ENCODE data around the gene INTS6L.
"Not testable (repeated sequence)": the region's sequence is repeated elsewhere in the genome, so short reads cannot be mapped to it uniquely, and the experiment has no call there.

INTS6L gene

DNA sequence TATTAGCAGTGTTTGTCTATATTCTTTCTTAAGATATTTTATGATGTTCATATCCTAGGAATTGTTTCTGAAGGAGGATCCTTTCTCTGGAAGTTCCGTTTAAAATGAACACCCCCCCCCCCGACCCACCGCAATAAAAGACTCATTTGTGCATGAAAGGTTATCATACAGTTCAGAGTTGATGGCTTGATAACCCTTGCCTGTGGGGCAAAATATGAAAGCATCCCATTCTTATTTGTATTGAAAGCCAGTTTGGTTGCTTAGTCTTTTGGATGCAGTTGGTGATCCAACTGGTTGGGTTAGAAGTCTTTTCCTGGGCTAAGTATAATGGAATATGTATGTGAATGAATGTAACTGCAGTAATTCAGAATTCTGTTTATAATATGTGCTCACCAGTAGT lies 8.3 kb downstream of the INTS6L start:
- DNase-seq, result peak; percentile 15

- peak; percentile 17 for DNase-seq
Measured at GRCh38 chrX:135530097-135530496, 9.6 kb downstream of the INTS6L start.

DNA sequence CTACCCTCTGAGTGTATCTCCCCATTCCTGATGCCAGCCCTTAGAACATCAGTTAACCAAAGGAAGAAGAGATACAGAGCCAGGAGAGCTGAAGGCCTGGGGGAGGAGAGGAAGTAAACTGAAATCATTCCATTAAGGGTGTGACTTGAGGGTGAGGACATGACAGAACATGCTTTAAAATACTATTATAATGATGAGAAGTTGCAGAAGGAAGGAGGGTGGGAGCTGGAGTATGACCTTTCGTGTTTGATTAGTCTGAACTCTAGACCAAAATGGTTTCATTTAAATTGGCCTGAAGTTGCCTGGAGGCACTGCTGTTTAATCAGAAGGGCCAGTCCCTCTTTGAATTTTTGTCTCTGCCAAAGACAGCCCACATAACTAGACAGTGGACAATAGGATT lies 11.4 kb downstream of the INTS6L start:
- DNase-seq, result peak; percentile 50

DNA sequence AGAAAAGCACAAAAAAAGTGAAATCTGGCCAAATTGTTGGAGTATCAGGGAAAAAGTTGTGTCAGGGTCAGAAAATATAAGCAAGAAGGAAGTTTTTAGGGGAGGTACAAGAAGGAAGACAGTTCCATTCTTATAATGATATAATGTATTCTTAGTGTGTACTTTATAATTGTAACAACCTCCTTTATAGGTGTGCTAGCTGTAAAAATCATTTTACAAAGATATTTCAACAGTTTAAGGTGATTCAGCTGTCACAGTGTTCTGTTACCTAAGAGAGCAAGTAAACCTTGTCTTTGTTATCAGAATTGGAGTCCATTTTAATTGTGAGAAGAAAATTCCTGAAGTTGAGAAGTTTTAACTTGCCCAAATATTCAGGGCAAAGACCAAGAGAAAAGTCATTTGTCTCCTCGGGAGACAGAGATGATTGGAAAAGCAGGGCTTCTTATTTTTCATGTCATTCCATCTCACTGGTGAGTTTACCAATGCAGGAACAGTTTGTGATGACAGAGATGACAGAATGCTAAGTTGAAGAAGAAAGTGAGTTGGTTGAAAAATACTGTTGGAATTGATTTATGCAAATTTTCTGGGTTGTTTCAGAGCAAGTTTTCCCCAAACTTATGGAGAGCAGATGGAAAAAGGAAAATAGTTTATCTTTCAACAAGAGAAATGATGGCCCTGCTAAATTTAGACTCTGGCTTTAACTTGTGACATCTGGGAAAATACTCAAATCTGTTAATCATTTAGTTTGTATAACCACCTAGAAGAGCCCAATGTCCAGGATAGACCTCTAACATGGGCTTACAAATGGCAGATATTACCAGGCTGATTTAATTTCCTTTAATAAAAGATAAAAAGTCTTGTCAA lies 14.8 kb downstream of the INTS6L start:
- no peak for DNase-seq

- DNase-seq, result peak; percentile 5
Measured at GRCh38 chrX:135536877-135537276, 16.4 kb downstream of the INTS6L start.

GRCh38 chrX:135541351-135541750 lies 20.9 kb downstream of the INTS6L start:
- peak; percentile 55 for DNase-seq

DNA sequence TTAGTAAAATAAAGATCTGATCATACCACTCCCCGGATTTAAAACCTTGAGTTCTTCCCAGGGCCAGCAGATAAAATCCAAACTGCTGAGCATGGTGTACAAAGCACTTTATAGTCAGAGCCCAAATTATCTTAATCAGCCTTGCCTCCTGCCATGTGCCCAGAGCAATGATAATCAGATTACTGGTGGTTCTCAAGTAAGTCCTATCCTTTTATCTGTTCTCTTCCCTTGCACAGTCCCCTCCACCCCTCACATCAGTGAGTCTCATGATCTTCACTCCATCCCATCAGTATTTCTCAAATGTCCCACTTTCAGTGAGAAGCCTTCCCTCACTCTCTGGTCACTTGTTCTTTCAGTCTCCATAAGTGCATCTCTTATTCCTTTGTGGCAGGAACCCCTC lies 22.7 kb downstream of the INTS6L start:
- peak; percentile 54 for DNase-seq

DNA sequence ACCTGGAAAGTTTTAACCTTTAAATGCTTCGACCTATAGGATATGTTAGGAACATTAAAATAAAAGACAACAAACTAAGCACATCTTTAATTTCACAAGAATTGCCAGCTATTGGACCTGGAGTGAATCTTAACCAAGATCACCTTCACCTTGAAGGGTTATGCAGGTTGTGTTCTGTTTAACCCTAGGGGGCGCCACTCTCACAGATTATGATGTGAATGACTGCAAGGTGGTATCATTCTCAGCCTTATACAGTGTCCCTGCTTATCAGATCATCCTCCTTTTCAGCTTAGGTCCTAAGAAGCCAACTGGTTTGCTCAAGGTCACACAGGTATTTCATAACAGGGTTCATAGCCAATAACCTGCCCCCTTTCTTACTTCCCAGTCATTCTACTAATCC lies 23.5 kb downstream of the INTS6L start:
- peak; percentile 40 for DNase-seq

DNA sequence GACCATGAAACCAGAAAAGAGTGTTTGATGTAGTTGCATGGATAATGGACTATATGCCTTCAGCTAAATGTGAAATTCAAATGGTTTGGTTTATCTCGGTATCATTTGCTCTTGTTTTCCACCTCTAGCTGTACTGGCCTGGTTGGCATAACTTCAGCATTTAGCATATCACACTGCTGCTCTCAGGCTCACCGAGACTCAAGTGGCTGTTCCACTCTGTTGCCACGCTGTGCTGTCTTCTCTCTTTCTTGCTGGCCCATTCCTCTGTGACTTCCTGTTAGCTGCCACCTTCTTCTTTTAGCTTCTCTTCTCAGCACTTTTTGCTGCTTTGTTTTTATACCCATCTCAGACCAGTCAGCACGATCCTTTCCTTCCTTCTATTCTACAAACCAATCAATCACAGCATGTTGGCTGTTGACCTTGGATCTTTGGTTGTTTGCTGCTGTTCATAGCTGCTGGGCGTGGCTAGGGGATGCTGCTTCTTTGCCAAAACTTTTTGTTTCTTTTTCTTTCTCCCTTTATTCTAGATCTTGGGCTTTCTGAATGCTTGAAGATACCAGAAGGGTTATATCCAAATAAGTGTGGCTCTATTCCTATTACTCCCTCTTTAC lies 24.0 kb downstream of the INTS6L start:
- no peak for DNase-seq

GRCh38 chrX:135547767-135548166 lies 27.3 kb downstream of the INTS6L start:
- DNase-seq, result no peak

- no peak for DNase-seq
Measured at GRCh38 chrX:135549519-135549918, 29.1 kb downstream of the INTS6L start.

DNA sequence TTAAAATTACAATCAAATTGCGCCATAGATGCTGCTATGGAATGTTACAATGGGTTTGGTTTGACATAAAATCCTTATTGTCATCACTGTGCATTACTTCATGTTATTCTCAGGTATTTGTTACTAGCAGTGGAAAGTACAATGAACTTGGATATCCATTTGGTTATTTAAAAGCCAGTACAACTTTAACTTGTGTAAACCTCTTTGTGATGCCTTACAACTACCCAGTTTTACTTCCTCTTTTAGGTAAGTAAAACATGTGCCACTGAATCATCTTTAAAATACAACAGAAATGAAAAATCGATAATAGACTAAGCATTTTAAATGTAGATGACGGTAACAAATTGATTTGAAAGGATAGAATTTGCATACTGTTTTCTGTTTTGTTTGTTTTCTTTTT lies 35.6 kb downstream of the INTS6L start:
- peak; percentile 21 for DNase-seq

DNA sequence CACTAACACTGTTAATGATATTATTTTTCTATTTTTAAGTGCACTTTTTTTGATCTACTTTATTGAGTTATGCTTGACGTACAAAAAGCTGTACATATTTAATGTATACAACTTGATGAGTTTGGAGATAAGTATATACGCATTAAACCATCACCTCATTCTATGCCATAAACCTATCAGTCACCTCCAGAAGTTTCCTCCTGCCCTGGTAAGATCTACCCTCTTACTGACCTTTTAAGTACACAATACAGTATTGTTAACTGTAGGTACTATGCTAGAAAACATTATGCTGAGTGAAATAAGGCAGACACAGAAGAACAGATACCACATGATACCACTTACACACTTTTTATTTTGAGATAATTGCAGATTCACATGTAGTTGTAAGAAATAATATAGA lies 36.9 kb downstream of the INTS6L start:
- no peak for DNase-seq

DNA sequence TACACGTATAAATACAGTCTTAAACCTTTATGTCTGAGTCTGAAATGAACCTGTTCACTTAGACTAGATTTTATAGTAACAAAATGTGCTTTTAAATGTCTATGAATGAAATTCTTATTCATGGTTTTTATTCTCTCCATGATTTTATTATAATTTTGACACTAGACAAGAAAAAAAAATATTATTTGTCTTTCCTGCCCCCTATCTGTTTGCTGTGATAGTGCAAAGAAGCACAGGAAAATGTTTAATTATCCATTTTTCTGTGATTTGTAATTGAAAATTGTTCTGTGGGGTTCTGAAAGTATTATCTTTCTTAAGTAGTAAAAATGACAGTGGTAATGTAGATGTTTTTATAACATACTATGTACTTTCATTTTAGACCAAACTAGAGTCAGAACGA lies 52.0 kb downstream of the INTS6L start:
- DNase-seq, result peak; percentile 2

DNA sequence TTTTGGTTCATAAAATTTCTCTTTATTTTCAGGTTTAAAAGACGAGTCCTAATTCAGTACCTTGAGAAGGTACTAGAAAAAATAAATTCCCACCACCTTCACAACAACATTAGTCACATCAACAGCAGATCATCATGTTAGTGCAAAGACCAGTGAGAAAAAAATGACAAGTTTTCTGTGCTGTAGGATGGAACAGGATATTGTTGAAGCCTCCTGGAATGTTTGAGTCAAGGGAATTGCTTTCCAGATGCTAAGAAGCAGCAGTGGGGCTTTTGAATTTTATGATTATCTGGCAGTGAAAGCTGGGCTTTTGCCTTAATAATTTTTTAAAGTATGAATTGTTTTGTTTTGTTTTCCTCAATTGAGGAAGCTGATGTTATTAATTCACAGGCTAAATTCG lies 61.0 kb downstream of the INTS6L start:
- no peak for DNase-seq

- DNase-seq, result no peak
Measured at GRCh38 chrX:135585153-135585552, 64.7 kb downstream of the INTS6L start.

DNA sequence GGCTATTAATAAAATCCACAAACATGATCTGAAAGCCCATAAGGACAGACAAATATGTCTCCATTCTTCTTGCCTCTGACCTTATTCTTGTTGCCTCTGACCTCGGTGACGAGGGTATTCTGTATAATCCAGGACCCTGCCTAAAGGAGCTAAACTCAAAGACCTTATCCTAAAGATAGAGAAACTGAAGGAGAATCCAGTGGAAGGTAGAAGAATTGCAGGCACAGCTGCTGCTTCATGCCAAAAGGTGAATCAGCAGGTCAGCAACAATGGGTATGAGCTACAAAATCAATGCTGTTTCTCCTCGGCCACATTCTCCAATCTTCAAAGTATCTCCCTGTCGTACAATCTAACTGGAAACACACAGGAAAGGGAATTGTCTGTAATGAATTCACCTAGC lies 71.4 kb downstream of the INTS6L start:
- no peak for DNase-seq

GRCh38 chrX:135594049-135594448 lies 73.6 kb downstream of the INTS6L start:
- not testable (repeated sequence) for DNase-seq

DNA sequence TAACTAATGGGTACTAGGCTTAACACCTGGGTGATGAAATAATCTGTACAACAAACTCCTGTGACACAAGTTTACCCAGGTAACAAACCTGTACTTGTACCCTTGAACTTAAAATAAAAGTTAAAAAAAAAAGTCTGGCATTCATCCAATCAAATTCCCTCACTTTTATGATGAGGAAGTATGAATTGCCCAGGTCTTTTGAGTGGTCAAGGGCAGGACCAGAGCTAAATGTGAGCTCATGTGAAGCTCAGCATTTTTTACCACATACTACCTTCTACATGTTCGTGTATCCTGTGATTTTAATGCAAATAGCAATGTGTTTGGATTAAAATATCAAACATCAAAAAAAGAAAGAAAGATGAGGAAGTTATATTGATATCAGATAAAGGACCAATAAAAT lies 74.0 kb downstream of the INTS6L start:
- DNase-seq, result not testable (repeated sequence)

DNA sequence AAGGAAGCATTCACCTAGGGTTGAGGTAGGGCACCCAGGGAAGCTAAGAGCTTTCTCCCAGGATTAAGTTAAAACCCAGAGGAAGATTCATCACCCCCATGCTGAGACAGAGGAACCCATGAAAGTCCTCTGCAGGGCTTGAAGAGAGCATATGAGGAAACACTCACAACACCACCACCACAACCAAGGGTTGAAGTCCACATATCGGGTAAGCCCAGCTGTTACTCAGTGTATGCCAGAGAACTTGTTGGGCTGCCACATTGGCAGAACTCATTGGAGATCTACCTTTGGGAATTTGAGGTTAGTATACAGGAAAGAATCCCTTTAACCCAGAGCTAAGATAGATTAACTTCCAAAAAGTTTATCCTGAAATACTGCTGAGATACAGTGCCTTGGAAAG lies 75.1 kb downstream of the INTS6L start:
- no peak for DNase-seq

DNA sequence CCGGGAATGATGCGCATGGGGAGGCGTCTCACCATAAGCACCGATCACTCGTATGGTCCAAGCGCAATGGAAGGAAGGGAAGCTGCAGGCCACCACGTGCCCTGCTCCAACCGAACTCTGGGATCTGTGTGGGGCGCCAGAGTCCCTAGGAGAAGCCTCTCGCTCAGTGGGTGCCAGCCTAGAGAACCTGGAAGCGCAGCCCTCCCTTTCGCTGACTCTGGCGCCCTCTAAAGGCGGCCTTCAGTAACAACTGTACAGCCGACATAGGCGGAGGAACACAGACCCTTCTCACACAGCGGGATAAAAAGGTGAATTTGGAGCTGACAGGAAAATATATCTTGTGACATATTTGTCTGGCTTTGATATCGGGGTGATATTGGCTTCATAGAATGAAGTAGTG lies 76.0 kb downstream of the INTS6L start:
- DNase-seq, result peak; percentile 62

GRCh38 chrX:135605906-135606305 lies 85.4 kb downstream of the INTS6L start:
- DNase-seq, result no peak

DNA sequence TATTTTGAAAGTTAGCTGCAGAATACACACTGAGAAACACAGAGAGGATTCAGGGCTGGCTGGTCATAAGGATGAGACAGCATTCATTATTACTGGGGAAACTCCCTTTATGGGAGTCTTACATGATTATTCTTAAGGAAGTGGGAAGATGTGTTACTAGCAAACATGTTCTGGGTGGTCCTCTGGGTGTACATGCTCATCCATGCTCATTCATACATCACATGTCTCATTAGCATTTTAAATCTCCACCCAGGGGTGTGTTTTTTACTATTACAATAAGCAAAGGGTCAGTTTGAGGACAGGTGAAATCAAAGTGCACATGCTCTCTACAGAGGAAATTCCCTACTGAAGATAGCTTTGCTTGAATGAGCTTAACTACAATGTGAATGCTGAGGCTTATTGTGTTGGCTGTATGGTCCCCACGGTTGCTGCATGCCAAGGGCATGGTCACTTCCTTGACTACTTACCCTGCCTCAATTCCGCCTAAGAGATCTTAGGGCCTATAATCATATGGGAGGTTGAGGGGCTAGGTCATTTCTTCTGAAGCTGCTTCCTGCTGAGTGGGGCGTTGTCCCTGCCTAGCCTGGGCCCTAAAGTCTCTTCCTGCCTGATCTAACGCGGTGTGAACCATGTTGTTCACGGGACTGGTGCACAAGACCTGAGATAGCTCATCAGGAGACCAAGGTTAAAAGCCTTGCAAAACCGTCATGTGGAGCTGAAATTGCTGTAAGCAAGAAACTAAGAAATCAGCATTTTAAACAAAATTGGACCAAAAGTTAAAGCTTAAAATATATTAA lies 104.1 kb downstream of the INTS6L start:
- not testable (repeated sequence) for DNase-seq

DNA sequence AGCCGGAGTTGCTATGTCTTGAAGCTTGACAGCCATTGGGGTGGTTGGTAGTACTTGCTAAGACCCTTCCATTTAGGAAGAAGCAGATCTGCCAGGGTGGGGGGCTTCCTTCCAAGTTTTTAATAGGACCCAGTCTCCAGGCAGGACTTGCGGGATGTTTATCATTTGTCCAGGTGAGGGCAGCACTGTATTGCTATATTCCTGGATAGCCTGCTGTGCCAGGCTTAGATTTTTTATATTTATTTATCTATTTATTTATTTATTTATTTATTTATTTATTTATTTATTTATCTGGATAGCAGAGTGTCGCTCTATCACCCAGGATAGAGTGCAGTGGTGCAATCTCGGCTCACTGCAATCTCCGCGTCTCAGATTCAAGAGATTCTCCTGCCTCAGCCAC lies 105.5 kb downstream of the INTS6L start:
- peak; percentile 1 for DNase-seq
